Measurements from ENCODE around the gene DTX2.
"Not testable (repeated sequence)": the region's sequence is repeated elsewhere in the genome, so short reads cannot be mapped to it uniquely, and the experiment has no call there.

- not testable (repeated sequence) for TF ChIP-seq EZH2phosphoT487 (IDR thresholded peaks at IDR 0.05; ENCODE audit: borderline replicate concordance); POLR2AphosphoS5 (IDR thresholded peaks at IDR 0.05; ENCODE audit: low read depth, low read length); EZH2 (IDR thresholded peaks at IDR 0.05); SIN3A (IDR thresholded peaks at IDR 0.05; ENCODE audit: low read depth)
- TF ChIP-seq, protein P1, sequence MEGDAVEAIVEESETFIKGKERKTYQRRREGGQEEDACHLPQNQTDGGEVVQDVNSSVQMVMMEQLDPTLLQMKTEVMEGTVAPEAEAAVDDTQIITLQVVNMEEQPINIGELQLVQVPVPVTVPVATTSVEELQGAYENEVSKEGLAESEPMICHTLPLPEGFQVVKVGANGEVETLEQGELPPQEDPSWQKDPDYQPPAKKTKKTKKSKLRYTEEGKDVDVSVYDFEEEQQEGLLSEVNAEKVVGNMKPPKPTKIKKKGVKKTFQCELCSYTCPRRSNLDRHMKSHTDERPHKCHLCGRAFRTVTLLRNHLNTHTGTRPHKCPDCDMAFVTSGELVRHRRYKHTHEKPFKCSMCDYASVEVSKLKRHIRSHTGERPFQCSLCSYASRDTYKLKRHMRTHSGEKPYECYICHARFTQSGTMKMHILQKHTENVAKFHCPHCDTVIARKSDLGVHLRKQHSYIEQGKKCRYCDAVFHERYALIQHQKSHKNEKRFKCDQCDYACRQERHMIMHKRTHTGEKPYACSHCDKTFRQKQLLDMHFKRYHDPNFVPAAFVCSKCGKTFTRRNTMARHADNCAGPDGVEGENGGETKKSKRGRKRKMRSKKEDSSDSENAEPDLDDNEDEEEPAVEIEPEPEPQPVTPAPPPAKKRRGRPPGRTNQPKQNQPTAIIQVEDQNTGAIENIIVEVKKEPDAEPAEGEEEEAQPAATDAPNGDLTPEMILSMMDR (IDR thresholded peaks at IDR 0.05 in 2 of 3, conservative IDR thresholded peaks at IDR 0.05 in 1 of 3; ENCODE audit: borderline replicate concordance in 1 of 3, insufficient read depth in 1 of 3, low read depth in 2 of 3, low read length in 2 of 3), result not testable (repeated sequence)
Observed at GRCh38 chr7:76425558-76425957, 36.0 kb upstream of the DTX2 start.

Measured in HCT116 (cell line).